Measurements from ENCODE around the gene HMCES. TPM values are rescaled to one million over a fixed set of nuclear protein-coding genes. Genes with fewer than 3 reads are reported as not detected.
"Not testable (repeated sequence)": the region's sequence is repeated elsewhere in the genome, so short reads cannot be mapped to it uniquely, and the experiment has no call there.

Gene HMCES
- total RNA-seq, 2 donors from 2014 or later = 10.1 to 14.5 TPM

- ATAC-seq = no peak
Observed at GRCh38 chr3:129345971-129346370, 67.3 kb downstream of the HMCES start.

DNA sequence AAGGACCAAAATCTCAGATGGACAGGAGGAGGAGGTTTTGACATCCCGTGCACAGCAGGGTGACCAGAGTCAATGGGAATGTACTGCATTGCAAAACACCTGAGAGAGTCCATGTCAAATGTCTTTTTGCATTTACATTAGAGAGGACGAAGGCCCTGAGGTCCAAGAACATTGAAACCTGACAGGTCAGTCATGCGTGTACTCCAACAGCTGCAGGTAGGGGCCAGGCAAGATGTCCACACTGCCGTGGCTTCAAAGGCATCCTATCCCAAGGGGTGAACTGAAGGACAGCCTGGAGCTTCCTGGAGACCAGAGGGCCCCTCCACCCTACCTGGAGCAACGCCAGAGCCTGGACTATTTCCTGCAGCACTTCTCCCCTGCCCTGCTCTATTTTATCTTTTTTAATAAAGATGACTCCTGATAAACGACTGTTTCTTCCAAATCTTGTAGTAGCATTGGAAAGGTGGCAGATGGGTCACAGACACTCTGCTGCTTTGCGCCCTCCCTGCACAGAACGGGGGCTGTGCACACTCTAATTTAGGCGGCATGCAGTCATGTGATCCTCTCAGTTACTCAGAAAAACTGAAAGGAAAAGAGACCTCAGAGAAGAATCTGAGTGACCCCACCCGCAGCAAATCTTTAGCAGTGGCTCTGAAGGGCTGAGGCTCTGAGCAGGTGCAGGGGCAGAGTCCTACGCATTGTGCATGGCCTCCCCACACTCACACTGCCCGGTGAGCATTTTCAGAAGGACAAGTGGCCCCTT lies 68.2 kb downstream of the HMCES start:
- TF ChIP-seq POLR2A (IDR thresholded peaks at IDR 0.05) = no peak
- no peak for TF ChIP-seq CTCF (IDR thresholded peaks at IDR 0.05)
- Histone ChIP-seq H3K9me3 (no peaks in the 10 kb centered on the region), H3K36me3 (replicated peaks in 1 of 2; ENCODE audit: insufficient read depth in 1 of 2, low read depth in 2 of 2) (no peaks in the 10 kb centered on the region), H3K4me1 (peaks cover 13% of the 10 kb centered on the region), H3K4me3 (no peak overlapping the region), H3K27ac (no peak overlapping the region), H3K27me3 (no peaks in the 10 kb centered on the region)
- no peak for ATAC-seq
- no peak for DNase-seq
- WGBS, 2 donors = 50 to 54% methylated on average over 12 of the region's 12 CpGs
- intact Hi-C loops (cut with DNase I) = no loop called here

More at GRCh38 chr3:129345971-129346370, 67.3 kb downstream of the HMCES start:
- peaks cover 13% of the 10 kb centered on the region for H3K4me1 ChIP-seq
- no peak overlapping the region for H3K4me3 ChIP-seq
- no peak for DNase-seq
- intact Hi-C loops (cut with DNase I) = no loop called here
- H3K36me3 ChIP-seq (replicated peaks in 1 of 2; ENCODE audit: insufficient read depth in 1 of 2, low read depth in 2 of 2) = no peaks in the 10 kb centered on the region
- no peak for TF ChIP-seq POLR2A (IDR thresholded peaks at IDR 0.05)
- TF ChIP-seq CTCF (IDR thresholded peaks at IDR 0.05) = no peak
- no peak overlapping the region for H3K27ac ChIP-seq
- 72% methylated on average over 3 of the region's 3 CpGs for WGBS, 2 donors
- H3K9me3 ChIP-seq = no peaks in the 10 kb centered on the region
- no peaks in the 10 kb centered on the region for H3K27me3 ChIP-seq

GRCh38 chr3:129347458-129347845 lies 68.8 kb downstream of the HMCES start:
- peaks cover 13% of the 10 kb centered on the region for H3K4me1 ChIP-seq
- no peaks in the 10 kb centered on the region for H3K9me3 ChIP-seq
- H3K27ac ChIP-seq = no peak overlapping the region
- intact Hi-C loops (cut with DNase I) = no loop called here
- TF ChIP-seq CTCF (IDR thresholded peaks at IDR 0.05) (no peak), POLR2A (IDR thresholded peaks at IDR 0.05) (no peak)
- WGBS, 2 donors = 65 to 80% methylated on average over 8 of the region's 8 CpGs
- H3K4me3 ChIP-seq = no peak overlapping the region
- DNase-seq (no peak), ATAC-seq (no peak)
- no peaks in the 10 kb centered on the region for H3K27me3 ChIP-seq
- H3K36me3 ChIP-seq (replicated peaks in 1 of 2; ENCODE audit: insufficient read depth in 1 of 2, low read depth in 2 of 2) = no peaks in the 10 kb centered on the region

DNA sequence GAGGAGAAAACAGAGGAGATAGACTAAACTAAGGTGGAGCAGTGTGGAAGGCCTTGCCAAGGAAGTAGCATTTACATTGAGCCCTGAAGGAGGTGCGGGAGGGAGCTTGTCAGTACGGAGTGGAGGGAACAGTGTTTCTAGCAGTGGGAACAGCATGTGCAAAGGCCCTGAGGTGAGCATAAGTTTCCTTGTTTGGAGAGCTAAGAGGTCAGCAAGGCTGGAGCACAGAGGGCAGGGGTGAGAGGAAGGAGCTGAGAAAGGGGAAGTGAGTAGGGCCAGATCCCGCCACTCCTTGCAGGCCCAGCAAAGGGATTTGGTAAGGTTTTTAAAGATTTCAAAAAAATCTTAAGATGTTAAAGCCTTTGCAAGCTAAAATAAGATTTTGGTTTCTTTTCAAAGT lies 70.1 kb downstream of the HMCES start:
- intact Hi-C loops (cut with DNase I) = no loop called here
- no peaks in the 10 kb centered on the region for H3K36me3 ChIP-seq (replicated peaks in 1 of 2; ENCODE audit: insufficient read depth in 1 of 2, low read depth in 2 of 2)
- DNase-seq (no peak), ATAC-seq (no peak)
- no peaks in the 10 kb centered on the region for H3K9me3 ChIP-seq
- 90 to 91% methylated on average over 3 of the region's 3 CpGs for WGBS, 2 donors
- H3K4me3 ChIP-seq = no peak overlapping the region
- no peak overlapping the region for H3K27ac ChIP-seq
- H3K4me1 ChIP-seq = peaks cover 9% of the 10 kb centered on the region
- TF ChIP-seq CTCF (IDR thresholded peaks at IDR 0.05) (no peak), POLR2A (IDR thresholded peaks at IDR 0.05) (no peak)
- no peaks in the 10 kb centered on the region for H3K27me3 ChIP-seq

- not testable (repeated sequence) for ATAC-seq, H3K27me3 ChIP-seq
- WGBS, 2 donors = 54 to 62% methylated on average over 10 to 11 of the region's 11 CpGs
Observed at GRCh38 chr3:129349169-129349568, 70.5 kb downstream of the HMCES start.

More at GRCh38 chr3:129349169-129349568, 70.5 kb downstream of the HMCES start:
- H3K9me3 ChIP-seq; H3K27ac ChIP-seq; H3K4me1 ChIP-seq; intact Hi-C loops (cut with DNase I); H3K36me3 ChIP-seq (replicated peaks in 1 of 2; ENCODE audit: insufficient read depth in 1 of 2, low read depth in 2 of 2); H3K4me3 ChIP-seq; DNase-seq: not testable (repeated sequence)
